ENCODE results near the gene MAPRE3.

The MAPRE3 gene

DNA sequence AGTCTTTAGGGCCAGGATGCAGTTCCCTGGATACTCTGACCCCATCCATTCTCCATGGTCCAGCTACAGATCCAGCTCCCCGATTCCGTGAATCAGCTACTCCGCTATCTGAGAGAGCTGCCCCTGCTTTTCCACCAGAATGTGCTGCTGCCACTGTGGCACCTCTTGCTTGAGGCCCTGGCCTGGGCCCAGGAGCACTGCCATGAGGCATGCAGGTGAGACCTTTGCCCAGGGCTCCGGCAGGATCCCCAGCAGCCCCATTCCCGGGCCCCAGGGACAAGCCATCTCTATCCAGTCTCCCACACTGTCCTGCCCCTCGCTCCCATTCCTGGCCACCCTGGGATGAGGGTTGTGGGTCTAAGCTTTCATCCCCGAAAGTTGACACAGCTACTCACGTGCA is 69.8 kb downstream of the MAPRE3 start:
- no peak for DNase-seq (ENCODE audit: low spot score)

DNA sequence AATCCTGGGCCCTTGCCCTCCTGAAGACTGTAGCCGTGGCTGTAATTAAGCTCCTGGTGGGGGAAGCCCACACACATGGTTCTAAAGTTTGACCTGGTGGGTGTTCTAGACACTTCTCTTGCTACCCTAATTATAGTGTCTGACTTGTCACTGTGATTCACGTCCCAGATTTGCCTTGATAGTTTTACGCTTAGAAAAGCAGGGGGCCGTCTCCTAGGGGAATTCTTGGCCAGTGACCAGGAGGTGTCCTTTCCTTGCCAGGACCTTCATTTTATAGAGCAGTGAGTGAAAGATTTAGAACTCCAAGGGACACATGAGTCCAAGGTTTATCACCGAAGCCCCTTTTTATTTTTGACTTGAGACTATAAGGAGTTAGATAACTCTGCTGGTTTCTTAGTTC is 71.3 kb downstream of the MAPRE3 start:
- no peak for DNase-seq (ENCODE audit: low spot score)

DNA sequence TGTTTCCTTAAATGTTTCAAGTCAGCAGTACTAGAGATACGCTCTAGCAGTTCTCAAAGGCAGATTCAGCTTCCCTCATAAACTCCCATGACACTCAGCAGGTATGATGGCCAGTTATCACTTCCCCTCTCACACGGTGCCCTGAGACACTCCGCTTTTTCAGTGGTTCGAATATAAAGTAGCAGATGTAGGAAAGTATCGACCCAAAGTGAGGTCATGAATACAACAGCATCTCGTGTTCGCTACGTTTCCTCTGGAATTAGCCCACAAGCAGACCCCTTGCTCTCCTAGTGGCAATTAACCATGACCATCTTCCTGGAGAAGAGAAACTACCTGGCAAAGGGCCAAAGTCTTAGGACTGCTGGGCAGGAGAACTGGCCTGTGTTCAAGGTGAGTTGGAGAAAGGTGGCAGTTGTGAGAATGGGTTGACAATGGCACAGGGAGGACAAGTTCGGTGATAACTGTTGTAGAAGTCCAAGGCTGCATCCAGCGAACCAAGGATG is 71.8 kb downstream of the MAPRE3 start:
- DNase-seq (ENCODE audit: low spot score) = no peak

DNA sequence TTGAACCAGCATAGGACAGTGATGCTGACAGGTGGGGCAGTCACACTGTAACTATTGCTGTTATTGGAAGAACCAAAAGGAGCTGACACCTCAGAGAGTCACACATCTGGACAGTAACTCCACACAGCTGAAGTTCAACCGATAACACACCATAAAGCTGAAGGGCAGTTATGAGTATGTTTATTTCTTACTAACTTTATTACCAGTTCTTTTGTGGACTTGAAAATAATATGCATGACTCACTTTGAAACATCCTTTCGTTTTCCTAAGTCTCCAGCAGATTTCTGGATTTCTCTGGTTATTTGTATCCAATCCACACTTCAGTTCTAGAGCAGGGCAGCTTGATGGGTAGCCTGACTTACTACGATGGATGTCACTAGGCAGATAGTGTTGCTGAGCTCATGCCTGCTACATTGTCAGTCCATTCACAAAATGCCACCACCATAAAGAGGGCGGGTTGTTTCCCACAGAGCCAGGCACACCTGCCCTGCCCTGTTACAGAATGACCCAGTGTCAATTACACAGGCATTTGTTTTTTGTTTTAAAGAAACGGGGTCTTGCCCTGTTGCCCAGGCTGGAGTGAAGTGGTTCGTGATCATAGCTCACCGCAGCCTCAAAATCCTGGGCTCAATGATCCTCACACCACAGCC is 72.7 kb downstream of the MAPRE3 start:
- DNase-seq (ENCODE audit: low spot score) = no peak

DNA sequence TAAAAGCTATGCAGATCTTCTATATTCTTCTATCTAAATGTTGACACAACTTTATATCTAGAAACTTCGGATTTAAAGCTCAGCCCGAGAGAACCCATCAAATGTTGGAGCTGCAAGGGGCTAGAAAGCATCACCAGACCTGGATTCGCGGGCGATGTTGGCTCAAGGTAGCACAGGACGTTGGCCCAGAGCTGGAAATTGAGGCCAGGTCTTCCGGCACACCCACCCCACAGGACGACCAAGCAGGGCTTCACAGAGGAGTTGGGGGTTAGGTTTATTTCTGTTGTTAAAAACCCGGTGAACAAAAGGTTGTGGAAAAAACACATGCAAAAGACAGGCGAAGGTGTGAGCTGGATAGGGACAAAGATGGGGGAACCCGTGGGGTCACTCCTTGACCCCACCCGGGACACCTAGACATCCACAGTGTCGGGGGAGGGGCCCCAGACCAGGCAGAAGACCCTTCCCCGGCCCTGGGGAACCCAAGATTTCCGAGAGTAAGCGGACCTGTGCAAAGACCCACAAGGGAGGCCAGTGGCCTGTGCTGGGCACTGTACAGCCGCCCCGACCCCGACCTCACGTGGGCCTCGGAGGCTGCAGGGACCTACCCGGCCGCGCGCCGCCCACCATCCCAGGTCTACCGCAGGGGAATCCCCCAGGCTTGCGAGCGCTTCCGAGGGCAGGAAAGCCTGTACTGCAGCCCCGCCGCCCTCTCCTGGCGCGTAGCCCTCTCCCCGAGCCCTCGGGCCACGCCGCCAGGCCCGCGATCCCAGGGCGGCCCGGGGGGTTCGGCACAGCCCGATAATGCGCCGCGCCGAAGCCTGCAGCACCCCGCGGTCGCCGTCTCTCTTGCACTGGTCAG is 79.2 kb downstream of the MAPRE3 start:
- DNase-seq (ENCODE audit: low spot score) = peak; percentile 54

DNA sequence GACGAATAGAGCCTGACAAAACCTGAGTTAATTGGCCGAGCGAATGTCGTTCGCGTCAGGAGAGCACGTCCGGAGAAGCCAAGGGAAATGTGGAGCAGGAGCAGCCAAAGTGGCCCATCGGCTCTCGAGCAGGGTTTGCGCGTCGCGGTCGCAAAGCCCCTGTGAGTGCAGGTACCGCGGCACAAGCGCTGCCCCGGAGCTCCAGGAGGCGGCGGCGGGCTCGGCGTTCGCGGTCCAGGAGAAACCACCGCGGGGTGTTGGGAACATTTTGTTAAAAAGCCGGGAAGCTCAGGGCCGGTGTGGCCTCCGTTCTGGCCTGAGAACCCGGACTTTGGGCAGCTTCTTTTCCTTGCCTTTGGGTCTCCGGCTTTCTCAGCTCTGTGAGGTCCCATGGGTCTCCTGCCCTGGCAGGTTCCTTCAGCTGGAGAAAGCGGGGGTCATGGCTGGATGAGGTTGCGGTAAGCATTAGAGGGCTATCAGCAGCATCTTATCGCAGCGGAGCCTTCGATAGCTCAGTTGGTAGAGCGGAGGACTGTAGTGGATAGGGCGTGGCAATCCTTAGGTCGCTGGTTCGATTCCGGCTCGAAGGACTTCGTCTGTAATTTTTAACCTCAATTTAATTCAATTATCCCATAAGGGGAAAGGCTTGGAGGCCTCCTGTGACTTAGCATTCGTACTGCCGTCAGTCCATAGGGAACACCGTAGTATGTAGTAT is 80.0 kb downstream of the MAPRE3 start:
- peak; percentile 88 for DNase-seq (ENCODE audit: low spot score)

DNA sequence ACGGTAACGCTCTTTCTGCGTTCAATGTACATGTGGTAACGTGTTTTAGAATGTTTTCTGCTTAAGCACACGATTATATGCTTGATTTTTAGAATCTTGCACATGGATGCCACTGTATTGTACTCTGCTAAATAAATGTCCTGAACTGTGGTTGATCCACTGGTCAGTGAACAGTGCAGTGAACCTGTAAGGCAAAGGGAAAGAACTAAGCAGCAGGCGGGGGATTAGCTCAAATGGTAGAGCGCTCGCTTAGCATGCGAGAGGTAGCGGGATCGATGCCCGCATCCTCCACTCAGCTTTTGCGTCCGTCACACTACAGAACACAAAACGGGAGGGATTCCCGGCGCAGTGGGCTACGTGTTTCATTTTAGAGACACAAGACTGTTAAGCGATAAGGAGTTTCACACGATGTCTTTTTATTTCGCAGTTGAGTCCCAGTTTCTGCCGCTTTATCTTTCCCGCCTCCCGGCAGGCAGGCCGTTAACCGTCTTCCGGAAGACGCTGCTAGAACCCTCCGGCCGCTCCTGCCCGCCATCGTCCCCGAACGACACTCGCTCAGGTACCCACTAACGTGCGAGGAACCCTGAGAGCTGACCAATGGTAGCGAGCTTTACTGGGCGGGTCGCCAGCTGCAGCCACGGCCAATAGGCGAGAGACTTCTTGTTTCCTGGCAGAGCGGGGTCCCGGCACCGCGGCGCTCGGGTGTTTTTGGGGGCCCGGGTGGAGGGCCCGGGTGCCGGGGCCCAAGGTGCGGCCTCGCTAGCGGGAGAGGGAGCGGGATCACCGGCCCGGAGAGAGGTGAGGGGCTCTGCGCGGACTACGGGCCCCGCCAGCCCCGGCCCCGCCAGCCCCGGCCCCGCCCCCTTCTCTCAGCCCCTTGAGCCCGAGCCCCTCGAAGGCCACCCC is 80.8 kb downstream of the MAPRE3 start, which contains the start of gene AGBL5:
Gene AGBL5, plus strand, starts transcription at position 673 of the 906 bp plus-strand sequence. CDS start 1,291 bp downstream, outside the sequence.
- peak; percentile 96 for DNase-seq (ENCODE audit: low spot score)

DNA sequence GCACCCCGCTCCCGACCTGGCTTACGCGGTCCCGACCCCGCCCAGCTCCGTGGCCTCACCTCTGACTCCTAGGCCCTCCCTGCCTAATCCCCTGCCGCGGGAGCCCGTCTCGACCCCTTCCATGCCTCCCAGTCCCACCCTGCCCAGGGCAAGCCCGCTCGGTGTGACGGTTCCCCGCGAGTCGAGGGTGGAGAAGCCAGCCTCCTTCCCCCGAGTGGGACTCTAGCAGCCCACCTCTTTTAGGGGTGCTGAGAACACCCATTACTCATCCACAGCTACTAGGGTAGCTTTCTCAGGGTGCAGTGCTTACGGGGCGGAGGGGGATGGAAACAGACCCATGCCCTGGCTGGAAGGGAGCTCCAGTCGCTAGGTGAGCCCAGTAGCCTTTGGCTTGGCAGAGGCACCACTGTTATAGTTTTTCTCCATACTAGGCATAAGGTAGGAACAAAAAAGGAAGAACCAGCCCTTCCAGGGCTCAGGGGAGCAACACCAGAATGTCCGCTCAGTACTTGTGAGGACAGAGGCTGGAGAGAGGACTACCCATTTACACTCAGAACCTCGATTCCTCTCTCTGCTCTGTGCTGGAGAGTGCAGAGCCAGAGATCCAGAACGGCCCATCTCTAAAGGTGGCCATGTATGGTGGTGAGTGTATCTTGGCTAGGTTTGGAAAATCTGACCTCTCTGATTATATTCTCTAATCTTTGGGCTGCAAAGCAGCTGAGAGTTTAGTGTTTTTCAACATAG is 81.6 kb downstream of the MAPRE3 start:
- DNase-seq (ENCODE audit: low spot score) = peak; percentile 32

DNA sequence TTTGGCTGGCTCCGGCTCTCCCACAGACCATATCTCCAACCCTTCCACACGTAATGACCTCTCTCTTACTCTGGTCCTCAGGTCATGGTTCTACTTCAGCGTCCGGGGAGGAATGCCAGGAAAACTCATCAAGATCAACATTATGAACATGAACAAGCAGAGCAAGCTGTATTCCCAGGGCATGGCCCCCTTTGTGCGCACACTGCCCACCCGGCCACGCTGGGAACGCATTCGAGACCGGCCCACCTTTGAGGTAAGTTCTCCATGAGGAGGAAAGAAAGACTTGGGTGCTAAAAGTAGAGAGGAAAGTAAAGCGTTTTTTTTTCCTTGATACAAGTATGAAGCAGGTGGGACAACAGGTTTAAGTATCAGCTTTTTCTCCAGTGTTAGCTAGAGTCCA is 82.9 kb downstream of the MAPRE3 start:
- DNase-seq (ENCODE audit: low spot score) = no peak

DNA sequence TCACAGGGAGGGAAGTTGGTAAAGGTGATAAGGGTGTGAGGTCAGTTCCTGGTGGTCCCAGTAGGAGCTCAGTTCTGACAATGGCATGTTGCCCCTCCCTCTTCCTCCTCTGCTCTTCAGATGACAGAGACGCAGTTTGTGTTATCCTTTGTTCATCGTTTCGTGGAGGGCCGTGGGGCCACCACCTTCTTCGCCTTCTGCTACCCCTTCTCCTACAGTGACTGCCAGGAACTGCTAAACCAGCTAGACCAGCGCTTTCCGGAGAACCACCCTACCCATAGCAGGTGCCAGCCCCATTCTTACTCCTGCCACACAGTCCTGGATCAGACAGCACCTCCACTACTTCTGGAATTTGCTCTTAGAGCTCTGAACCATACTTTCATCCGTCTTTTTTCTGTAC is 83.3 kb downstream of the MAPRE3 start:
- DNase-seq (ENCODE audit: low spot score) = no peak

DNA sequence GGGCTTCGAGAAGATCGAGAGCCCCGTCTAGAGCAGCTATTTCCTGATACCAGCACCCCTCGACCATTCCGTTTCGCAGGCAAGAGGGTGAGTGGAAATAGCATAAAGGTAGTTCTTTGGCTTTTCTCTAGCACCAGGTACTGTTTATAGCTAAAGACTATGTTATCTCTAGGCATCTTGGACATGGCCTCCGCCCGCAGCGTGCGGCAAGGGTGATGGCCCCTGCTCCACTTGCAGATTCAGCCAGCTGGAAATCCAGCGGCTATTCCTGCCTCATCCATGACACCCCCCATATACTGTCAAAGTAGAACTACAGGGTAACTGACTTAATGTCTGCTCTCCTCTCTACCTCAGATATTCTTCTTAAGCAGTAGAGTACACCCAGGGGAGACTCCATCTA is 84.3 kb downstream of the MAPRE3 start:
- no peak for DNase-seq (ENCODE audit: low spot score)

DNA sequence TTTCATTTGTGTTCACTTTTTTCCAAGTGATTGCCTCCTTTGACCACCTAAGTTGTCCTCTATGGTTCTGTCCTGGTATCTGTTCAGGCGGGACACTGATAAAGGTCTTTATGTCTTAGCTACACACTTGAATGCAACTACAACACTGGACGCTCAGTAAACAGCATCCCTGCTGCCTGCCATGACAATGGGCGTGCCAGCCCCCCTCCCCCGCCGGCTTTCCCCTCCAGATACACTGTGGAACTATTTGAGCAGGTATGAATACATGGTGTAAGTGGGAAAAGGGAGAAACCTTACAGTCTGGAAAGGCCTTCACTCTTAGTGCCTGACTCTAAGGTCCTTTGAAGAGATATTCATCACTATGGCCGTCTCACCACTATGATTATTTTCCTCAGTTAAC is 86.7 kb downstream of the MAPRE3 start:
- DNase-seq (ENCODE audit: low spot score) = no peak

DNA sequence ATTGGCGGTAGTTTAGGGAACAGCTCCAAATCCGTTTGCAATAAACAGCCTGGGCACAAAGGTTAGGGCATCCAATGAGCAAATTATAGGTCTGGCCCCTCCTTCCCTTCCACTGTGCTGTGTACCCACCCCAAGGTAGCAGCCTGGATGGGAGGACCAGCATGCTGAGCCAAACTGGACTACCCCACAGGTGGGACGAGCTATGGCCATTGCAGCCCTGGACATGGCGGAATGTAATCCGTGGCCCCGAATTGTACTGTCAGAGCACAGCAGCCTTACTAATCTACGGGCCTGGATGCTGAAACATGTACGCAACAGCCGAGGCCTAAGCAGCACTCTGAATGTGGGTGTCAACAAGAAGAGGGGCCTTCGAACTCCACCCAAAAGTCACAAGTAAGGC is 87.8 kb downstream of the MAPRE3 start:
- no peak for DNase-seq (ENCODE audit: low spot score)

DNA sequence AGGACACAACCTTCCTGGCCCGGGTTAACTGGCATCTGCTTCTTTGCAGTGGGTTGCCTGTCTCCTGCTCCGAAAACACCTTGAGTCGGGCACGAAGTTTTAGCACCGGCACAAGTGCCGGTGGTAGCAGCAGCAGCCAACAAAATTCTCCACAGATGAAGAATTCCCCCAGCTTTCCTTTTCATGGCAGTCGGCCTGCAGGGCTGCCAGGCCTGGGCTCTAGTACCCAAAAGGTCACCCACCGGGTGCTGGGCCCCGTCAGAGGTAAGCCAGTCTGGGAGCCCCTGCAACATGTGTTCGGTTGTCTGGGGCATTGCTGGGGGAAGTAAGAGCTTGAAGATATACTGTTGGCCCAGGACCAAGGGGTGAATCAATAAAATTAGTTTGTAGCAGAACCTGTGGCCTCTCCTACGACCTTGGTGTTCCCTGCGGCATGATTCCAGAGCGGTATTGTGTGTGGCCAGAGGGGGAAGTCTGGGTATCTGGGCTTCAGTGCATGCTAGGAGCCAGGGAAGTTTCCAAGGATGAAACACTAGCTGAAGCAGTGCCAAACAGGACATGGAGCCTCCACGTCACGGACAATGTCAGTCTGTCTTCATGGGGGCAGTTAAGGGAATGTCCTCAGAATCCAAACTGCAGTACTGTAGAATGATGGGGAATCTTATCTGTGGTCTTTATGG is 88.8 kb downstream of the MAPRE3 start:
- no peak for DNase-seq (ENCODE audit: low spot score)

DNA sequence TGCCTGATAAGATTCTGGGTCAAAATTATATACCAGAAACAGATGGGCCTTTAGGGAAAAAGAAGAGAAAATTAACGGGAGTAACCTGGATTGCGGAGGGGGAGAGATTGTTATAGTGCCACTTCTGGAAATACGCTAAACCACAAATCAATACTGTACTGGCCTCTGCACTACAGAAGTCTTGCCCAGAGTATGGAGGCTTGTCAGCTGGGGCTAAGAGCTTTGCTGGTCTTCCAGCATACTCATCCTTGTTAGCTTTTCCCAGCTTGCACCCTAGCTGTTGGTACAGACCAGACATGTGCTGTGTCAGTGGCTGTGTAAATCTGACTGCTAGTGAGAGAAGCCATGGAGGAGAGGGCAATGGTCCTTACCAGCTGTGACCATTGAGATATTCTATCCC is 89.9 kb downstream of the MAPRE3 start:
- DNase-seq (ENCODE audit: low spot score) = no peak

DNA sequence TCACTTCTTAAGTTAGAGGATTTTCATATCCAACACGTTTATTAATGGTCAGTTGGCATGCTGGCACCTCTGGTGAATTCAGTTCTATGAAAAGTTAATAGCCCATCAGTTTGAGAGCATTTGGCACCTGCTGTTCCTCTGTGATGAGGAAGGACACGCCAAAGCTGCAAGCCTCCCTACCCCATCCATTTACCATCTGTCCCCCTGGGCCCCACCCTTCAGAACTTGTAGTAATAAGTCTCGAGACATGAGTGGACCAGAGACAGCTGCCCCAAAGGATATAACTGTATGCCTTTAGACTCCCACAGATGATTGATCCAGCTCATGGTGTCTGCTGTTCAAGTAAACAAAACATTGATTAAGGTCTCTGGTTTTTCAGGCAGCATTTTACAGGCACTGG is 94.7 kb downstream of the MAPRE3 start:
- no peak for DNase-seq (ENCODE audit: low spot score)

DNA sequence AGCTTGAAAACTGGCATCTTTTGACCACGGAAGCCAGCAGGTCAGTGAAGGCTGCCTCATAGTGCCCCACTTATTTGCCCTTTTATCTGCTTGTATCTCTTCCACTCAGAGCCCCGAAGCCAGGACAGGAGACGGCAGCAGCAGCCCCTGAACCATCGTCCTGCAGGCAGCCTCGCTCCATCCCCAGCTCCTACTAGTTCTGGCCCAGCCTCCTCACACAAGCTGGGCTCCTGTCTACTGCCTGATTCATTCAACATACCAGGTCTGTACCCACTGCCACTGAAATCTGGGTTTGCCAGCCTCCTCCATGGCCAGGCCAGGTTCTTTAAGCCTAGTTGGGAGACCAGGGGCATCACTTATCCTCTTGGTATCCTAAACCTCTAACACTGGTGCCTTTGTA is 96.9 kb downstream of the MAPRE3 start:
- no peak for DNase-seq (ENCODE audit: low spot score)

DNA sequence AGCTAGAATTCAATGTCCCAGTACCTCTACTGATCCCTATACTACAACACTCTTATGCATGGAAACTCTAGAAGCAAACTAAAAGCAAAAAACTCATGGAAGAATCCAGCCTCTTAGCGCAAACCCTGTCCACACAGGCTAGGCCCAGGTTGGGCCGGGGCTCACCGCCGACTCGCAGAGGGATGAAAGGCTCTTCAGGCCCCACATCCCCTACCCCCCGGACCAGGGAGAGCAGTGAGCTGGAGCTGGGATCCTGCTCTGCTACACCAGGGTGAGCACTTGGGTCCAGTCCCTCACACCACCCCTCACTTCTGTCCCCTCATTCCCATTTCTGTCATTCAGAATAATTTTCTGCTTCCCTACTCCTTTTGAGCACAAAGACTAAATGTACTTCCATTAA is 99.0 kb downstream of the MAPRE3 start:
- DNase-seq (ENCODE audit: low spot score) = no peak

DNA sequence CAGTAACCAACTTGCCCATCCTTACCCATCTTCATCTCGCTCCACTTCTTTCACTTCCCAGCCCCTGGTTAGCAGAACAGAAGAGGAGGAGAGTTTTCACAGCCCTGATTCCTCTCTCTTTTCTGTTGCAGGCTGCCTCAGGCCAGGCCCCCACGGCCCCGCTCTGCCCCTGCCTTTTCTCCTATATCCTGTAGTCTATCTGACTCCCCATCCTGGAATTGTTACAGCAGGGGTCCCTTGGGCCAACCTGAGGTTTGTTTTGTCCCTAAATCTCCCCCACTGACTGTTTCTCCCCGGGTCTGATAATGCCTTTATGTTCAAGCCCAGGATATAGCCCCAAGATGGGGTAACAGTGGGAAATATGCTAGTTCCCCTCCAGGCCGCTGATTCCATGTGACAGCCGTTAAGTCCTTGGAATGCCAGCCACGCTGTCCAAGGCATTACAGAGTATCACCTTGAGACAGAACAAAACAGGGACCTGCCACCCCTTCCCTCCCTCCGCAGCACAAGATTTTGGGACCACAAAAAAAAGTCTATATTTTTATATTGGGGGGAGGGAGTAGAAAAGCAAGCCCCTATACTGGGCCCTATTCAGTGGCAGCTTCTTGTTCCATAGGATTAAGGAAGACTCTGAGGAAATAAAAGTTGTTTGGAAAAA is 99.7 kb downstream of the MAPRE3 start:
- no peak for DNase-seq (ENCODE audit: low spot score)

All from CD4-positive, alpha-beta T cell treated with Interleukin-6 at 100 ng/mL for 8 hours (primary cell).